PFSK-1 (cell line): ENCODE measurements around the gene GSE1.

Source experiments
- FOXP2 ChIP-seq: optimal IDR thresholded peaks from 2 replicates; pipeline ENCODE3; 2011; ENCODE audit warnings: borderline replicate concordance, control low read depth, inconsistent platforms; ENCODE audit not compliant: insufficient read depth; ENCODE audit errors: extremely low read length, extremely low read depth
- POLR2AphosphoS5 ChIP-seq: IDR thresholded peaks from 2 replicates; pipeline ENCODE4 v1.6.1; 2012; ENCODE audit warnings: low read depth, mild to moderate bottlenecking, control low read depth, low read length, moderate library complexity
- SIN3A ChIP-seq: IDR thresholded peaks from 2 replicates; pipeline ENCODE4 v1.6.1; 2012; ENCODE audit warnings: mild to moderate bottlenecking, low read length, moderate library complexity, borderline replicate concordance; ENCODE audit not compliant: insufficient read depth
- TAF1 ChIP-seq: IDR thresholded peaks from 2 replicates; pipeline ENCODE4 v1.6.1; 2012; ENCODE audit warnings: low read length, control low read depth, borderline replicate concordance; ENCODE audit not compliant: insufficient read depth
- TF ChIP-seq, protein P1 (sequence below), 2 experiments: IDR thresholded peaks; 2 replicates each; pipeline versions ENCODE4 v1.6.1 to v1.8.0; 2011 to 2012; ENCODE audit warnings: low read depth in 2 of 2, low read length in 2 of 2, control low read depth in 1 of 2, inconsistent platforms in 1 of 2, mild to moderate bottlenecking in 1 of 2, moderate library complexity in 1 of 2; ENCODE audit not compliant: insufficient read depth in 1 of 2

The GSE1 gene

DNA sequence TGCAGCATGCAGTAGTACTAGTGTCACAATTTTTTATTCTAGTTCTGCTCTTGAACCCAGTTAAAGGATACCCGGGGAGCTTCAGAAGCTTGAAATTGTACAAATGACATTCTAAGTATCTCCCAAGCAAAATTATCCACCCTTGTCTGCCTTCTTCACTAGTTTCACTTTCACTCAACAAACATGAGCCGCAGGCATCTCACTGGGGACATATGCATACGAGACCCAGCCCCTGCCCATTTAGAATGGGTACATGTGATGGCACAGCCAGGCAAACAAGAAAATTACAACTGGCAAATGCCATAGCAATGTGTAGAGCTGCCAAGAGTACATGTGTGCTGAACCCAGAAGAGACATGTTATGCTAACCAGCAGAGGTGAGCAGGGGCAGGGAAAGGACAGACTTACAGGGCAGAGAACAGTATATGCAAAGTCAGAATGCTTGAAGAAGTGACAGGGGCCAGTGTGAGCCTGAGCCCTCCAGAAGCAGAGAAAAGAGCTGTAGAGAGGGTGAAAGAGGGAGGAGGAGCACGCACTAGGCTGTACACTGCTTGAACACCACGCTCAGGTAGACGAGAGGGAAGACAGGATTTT lies 67.3 kb downstream of the GSE1 start:
- TF ChIP-seq FOXP2 (no peak), POLR2AphosphoS5 (no peak), TAF1 (no peak), SIN3A (no peak)
- TF ChIP-seq, protein P1, sequence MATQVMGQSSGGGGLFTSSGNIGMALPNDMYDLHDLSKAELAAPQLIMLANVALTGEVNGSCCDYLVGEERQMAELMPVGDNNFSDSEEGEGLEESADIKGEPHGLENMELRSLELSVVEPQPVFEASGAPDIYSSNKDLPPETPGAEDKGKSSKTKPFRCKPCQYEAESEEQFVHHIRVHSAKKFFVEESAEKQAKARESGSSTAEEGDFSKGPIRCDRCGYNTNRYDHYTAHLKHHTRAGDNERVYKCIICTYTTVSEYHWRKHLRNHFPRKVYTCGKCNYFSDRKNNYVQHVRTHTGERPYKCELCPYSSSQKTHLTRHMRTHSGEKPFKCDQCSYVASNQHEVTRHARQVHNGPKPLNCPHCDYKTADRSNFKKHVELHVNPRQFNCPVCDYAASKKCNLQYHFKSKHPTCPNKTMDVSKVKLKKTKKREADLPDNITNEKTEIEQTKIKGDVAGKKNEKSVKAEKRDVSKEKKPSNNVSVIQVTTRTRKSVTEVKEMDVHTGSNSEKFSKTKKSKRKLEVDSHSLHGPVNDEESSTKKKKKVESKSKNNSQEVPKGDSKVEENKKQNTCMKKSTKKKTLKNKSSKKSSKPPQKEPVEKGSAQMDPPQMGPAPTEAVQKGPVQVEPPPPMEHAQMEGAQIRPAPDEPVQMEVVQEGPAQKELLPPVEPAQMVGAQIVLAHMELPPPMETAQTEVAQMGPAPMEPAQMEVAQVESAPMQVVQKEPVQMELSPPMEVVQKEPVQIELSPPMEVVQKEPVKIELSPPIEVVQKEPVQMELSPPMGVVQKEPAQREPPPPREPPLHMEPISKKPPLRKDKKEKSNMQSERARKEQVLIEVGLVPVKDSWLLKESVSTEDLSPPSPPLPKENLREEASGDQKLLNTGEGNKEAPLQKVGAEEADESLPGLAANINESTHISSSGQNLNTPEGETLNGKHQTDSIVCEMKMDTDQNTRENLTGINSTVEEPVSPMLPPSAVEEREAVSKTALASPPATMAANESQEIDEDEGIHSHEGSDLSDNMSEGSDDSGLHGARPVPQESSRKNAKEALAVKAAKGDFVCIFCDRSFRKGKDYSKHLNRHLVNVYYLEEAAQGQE (IDR thresholded peaks at IDR 0.05; ENCODE audit: insufficient read depth in 1 of 2, low read depth in 2 of 2, low read length in 2 of 2) = no peak

DNA sequence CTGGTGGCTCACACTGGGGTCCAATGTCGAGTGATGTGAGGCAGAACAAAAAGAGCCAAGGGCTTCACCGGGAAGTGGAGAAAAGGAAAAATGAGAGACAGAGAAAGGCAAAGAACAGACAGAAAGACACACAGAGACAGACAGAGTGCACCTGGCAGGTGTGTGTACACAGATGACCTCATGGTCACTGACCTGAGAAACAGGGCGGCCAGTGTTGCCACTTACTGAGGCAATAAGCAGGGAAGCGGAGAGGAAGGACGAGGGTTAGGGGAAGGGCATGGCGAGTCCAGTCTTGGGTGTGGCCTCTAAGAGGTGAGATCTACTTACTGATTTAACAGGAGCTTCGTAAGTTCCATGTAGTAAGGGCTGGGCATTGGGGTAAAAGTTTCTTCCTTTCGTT lies 68.1 kb downstream of the GSE1 start:
- TF ChIP-seq TAF1 (no peak), SIN3A (no peak)
- TF ChIP-seq, protein P1 (IDR thresholded peaks at IDR 0.05; ENCODE audit: insufficient read depth in 1 of 2, low read depth in 2 of 2, low read length in 2 of 2) = no peak

DNA sequence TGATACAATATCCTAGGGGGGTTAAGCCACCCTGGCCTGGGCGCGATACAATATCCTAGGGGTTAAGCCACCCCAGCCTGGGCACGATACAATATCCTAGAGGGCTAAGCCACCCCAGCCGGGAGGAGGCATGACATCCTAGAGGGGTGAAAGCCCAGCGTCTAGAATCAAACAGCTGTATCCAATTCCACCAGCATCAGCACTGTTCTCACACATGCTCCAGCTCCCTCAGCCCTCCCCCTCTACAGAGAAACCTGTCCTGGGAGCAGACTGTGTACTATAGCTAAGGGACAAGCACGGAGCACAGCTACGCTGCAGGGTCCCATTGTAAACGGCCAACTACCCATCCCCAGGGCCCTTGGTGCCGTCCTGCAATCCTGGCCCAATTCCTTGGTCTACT lies 69.4 kb downstream of the GSE1 start:
- TF ChIP-seq TAF1 (no peak), SIN3A (no peak), POLR2AphosphoS5 (no peak), FOXP2 (no peak)
- TF ChIP-seq, protein P1 (IDR thresholded peaks at IDR 0.05; ENCODE audit: insufficient read depth in 1 of 2, low read depth in 2 of 2, low read length in 2 of 2) = no peak

DNA sequence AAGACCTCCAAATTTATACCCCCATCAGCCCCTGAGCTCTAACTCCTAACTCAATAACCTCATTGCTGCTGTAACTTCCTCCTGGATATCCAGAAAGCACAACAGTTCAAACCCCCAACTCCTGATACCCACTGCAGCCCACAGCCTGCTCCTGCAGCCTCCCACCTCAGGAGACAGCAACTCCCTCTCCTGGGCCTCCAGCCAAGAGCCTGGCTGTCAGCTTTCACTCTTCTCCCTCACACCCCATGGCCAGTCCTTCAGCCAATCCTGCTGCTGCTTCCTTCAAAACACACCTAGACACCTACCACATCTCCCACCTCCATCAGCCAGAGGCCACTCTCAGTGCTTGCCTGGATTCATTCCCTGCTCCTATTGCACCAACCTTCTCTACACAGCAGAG lies 70.2 kb downstream of the GSE1 start:
- TF ChIP-seq TAF1 = no peak
- TF ChIP-seq SIN3A = no peak
- no peak for TF ChIP-seq FOXP2
- TF ChIP-seq POLR2AphosphoS5 = no peak
- TF ChIP-seq, protein P1 (IDR thresholded peaks at IDR 0.05; ENCODE audit: insufficient read depth in 1 of 2, low read depth in 2 of 2, low read length in 2 of 2) = no peak

DNA sequence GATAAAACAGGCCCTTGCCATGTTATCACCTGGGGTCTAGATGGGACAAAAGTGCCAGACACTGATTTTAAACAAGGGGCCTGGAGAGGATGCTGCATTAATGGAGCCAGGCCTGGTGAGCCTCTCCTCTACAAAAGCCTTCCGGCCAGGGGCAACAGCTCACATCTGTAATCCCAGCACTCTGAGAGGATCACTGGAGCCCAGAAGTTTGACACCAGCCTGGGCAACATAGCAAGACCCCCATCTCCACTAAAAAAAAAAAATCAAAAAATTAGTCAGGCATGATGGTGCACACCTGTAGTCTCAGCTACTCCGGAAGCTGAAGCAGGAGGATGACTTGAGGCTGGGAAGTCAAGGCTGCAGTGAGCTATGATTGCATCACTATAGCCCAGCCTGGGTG lies 72.1 kb downstream of the GSE1 start:
- no peak for TF ChIP-seq POLR2AphosphoS5
- TF ChIP-seq SIN3A = no peak
- TF ChIP-seq, protein P1 (IDR thresholded peaks at IDR 0.05; ENCODE audit: insufficient read depth in 1 of 2, low read depth in 2 of 2, low read length in 2 of 2) = no peak
- TF ChIP-seq FOXP2 = no peak
- TF ChIP-seq TAF1 = no peak
